ENCODE data around the gene ROBO1.

ROBO1 gene

GRCh38 chr3:79297245-79297960 is 470.4 kb downstream of the ROBO1 start:
- DNase-seq: peak; percentile 36 to 91

- DNase-seq: no peak
Measured at GRCh38 chr3:79286882-79287281, 480.9 kb downstream of the ROBO1 start.

DNA sequence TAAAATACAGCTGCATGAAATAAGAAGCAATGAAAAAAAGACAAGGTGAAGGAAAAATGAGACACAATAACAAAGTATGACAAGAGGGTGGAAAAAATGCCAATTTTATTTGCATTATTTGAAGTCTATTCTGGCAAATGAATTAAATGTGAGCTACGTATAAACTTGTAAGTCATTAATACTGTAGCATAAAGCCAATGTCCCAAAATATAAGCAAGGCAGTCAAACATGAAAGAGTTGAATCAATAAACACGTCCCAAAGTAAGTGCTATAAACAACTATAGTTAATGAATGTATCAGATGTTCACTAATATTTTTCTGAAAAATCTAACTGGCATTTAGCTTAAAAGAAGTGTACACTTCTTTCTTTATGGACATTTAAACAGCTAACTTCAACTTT is 481.9 kb downstream of the ROBO1 start:
- DNase-seq: no peak

GRCh38 chr3:79285380-79285779 is 482.4 kb downstream of the ROBO1 start:
- no peak for DNase-seq

DNA sequence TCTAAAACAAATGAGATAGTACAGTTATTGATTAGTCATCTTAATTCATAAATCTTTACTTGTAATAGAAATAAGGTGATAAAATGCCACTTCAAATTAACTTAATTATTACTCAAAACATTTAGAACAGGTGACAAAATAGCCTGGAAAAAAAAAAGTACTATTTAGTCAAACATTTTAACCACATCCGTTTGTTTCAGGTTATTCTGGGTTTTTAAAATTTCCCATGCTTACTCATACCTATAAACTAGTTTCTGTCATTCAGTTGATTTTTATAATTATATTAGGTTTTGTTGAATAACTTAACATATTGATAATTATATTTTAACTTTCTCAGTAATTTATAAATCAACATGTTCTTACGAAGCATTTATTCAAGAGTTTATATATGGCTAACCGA is 483.0 kb downstream of the ROBO1 start:
- DNase-seq: no peak

DNA sequence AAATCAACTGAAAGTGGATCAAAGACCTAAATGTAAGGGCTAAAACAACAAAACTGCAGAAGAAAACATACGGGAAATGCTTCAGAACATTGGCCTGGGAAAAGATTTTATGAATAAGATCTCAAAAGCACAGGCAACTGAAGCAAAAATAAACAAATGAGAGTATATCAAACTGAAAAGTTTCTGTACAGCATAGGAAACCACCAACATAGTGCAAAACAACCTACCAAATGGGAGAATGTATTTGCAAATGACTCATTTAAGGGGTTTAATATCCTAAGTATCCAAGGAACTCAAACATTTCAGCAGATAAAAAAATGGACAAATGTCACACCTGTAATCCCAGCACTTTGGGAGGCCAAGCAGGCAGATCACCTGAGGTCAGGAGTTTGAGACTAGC is 489.1 kb downstream of the ROBO1 start:
- no peak for DNase-seq

DNA sequence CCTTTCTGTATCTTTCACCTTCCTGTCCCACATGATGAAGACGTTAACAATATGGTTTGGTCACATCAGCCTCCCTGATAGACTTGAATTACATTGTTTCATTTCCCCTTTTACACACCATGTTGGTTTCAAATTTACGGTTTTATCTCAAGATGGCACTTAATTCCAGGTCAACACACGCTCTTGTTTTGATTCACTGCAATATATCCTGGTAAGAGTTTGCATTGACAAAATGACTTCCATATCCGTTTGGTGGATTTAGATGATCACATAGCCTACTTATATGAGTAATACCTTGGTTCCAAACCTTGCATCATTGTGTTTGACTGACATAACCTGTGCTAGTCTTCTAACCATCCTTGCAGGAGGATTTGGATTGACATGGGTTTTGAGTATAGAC is 499.4 kb downstream of the ROBO1 start:
- no peak for DNase-seq

GRCh38 chr3:79264892-79265291 is 502.9 kb downstream of the ROBO1 start:
- no peak for DNase-seq

DNA sequence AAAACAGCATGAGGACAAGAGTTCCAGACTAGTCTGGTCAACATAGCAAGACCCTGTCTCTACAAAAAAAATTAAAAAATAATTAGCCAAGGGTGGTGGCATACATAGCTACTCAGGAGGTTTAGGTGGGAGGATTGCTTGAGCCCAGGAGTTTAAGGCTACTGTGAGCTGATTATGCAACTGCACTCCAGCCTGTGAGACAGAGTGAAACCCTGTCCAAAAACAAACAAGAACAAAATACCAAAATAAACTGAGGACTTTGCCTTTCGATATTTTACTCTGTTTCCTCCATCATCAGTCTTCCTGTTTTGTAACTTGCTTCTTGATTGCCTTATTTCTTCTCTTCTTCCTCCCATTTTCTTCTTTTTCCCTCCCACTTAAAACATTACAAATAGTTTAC is 504.4 kb downstream of the ROBO1 start:
- no peak for DNase-seq

GRCh38 chr3:79258479-79258878 is 509.3 kb downstream of the ROBO1 start:
- DNase-seq: no peak

GRCh38 chr3:79257791-79258190 is 510.0 kb downstream of the ROBO1 start:
- DNase-seq: no peak

DNA sequence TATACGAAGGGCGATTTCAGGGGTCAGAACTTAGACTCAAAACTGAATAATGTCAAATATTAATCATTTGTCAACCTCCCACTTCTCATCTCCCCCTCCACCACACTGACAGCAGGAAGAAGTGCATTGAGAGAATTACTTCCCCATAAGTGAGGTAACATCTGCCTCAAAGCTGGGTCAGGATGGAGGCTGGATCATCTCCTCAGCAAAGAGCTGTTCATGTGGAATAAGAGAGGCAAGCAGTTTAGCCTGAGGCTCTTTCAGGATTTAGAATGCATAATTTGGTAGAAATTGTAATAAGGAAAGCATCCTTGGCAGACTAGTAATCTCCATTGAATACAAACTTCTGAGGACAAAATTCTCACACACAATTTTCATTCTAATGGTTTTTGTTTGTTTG is 512.1 kb downstream of the ROBO1 start:
- no peak for DNase-seq

DNA sequence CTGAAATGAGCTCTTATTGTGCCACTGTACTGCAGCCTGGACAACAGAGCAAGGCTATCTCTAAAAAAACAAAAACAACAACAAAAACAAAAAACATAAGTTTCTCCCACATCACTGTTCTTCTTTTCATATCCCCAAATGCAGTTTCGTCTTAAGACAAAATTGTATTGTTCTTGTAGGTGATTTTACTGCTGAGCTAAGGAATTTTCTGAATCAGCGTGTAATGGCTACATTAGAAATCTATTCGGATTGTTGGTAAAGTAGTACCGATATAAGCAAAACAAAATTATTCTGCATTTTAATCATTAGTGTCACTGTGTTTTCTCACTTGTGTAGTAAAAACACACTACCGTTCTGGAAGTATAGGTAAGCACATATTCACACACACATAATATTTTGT is 512.5 kb downstream of the ROBO1 start:
- no peak for DNase-seq

DNA sequence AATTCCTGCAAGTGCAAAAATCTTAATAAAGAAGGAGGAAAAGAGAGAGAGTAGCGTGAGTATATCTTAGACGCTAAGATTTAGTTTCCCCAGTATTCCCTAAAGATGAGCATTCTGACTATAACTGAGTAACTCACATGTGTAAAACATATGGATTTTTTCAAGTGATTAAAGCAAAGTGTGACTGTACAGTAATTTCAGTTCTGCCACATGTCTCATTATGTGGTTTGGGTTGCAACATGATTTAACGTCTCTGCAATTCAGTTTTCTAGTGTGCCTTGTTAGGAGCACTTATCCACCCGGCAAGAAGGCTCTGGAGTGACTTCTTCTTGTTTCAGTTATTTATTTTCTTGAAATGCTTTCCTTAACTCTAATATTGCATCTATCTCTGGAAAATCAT is 514.1 kb downstream of the ROBO1 start:
- DNase-seq: no peak

- DNase-seq: no peak
Measured at GRCh38 chr3:79253271-79253670, 514.5 kb downstream of the ROBO1 start.

DNA sequence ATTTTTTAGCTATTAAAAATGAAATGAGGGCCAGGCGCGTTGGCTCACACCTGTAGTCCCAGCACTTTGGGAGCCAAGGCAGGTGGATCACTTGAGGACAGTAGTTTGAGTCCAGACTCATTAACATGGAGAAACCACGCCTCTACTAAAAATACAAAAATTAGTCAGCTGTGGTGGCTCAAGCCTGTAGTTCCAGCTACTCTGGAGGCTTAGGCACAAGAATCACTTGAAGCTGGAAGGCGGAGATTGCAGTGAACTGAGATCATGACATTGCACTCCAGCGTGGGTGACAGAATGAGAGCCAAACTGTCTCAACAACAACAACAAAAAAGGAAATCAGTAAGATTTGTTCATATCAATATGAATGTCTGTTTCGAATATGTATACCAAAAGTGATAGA is 517.1 kb downstream of the ROBO1 start:
- DNase-seq: no peak

DNA sequence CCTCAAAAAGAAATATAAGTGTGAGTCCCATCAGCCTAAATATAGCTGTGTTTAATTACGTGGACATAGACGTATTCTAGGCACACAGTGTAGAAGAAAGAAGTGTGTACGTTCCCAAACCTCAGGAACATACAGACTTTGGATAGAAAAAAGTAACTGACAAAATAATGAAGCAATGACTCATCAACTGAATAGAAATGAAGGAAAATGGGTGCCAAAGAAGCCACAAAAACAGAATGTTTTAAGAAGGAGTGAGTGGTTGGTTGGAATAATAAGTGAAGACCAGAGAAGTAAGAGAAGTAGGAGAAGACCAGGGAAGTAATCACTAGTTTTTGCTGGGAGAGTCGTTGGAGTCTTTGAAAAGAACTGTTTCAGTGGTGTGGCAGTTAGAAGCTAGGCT is 518.1 kb downstream of the ROBO1 start:
- DNase-seq: no peak

GRCh38 chr3:79247725-79248043 is 520.1 kb downstream of the ROBO1 start:
- DNase-seq: no peak

- no peak for DNase-seq
Measured at GRCh38 chr3:79246875-79247724, 520.7 kb downstream of the ROBO1 start.

GRCh38 chr3:79245284-79246138 is 522.3 kb downstream of the ROBO1 start:
- DNase-seq: no peak

DNA sequence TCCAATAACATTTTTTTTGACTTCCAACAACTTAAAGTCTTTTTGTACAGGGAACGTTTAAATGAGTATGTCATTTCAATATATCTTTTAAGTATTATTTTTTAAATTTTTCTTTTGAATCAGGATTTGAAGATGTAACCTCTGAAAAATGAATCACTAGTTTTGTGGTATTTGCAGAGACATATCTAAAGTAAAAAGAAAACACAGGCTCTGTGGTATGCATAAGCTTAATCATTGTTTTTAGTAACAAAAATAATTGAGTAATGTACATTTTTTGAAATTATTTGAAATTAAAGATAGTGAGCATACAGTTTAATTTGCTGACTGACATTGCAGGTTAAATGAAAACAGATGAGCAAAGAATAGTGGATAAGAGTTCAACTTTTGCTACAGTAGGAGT is 531.3 kb downstream of the ROBO1 start:
- DNase-seq: no peak

- DNase-seq: no peak
Measured at GRCh38 chr3:79233431-79234060, 534.3 kb downstream of the ROBO1 start.

GRCh38 chr3:79230266-79230665 is 537.5 kb downstream of the ROBO1 start:
- DNase-seq: no peak

Data from NCI-H2081 (cell line).